H1 (cell line): ENCODE data around the gene RNF141. TPM values are rescaled to one million over a fixed set of nuclear protein-coding genes. Genes with fewer than 3 reads are reported as not detected.

Experiments used
- CTCF ChIA-PET: fragments of 300-600 bp; sonication (Branson Sonifier 250); formaldehyde crosslinking; loops from one replicate; lab custom pipeline; 2021; ENCODE audit not compliant: partially characterized antibody; lab: Charles Lee
- POLR2A ChIA-PET: fragments of 300-600 bp; sonication (Branson Sonifier 250); formaldehyde crosslinking; loops from one replicate; lab custom pipeline; 2021; ENCODE audit warnings: inconsistent platforms; ENCODE audit not compliant: partially characterized antibody; lab: Charles Lee
- DNase-seq, 2 experiments: peaks; one replicate each; pipeline versions ENCODE4 v3.0.0 to v3.0.0-alpha.2; 2010 to 2022; ENCODE audit warnings: low spot score in 2 of 2, low read depth in 1 of 2, mixed read lengths in 1 of 2
- FAIRE-seq: peaks from 2 replicates; lab custom pipeline; 2011; peaks lifted over from hg19 to GRCh38; lab: Jason Lieb, UNC
- H2AFZ ChIP-seq: 2 replicates; pipeline ENCODE4 v1.8.1; 2012; ENCODE audit warnings: low read length, inconsistent platforms
- H2AK5ac ChIP-seq: 2 replicates; pipeline ENCODE4 v1.6.1; 2013; ENCODE audit warnings: low read depth, low read length
- H2BK120ac ChIP-seq: replicated peaks from 2 replicates; pipeline ENCODE3; 2013; ENCODE audit warnings: low read depth, low read length, inconsistent platforms
- H2BK12ac ChIP-seq: 2 replicates; pipeline ENCODE4 v1.6.1; 2013; ENCODE audit warnings: low read depth, low read length
- H2BK15ac ChIP-seq: 2 replicates; pipeline ENCODE4 v1.6.1; 2013; ENCODE audit warnings: low read length
- H2BK20ac ChIP-seq: 2 replicates; pipeline ENCODE4 v1.6.1; 2013; ENCODE audit warnings: low read length
- H2BK5ac ChIP-seq: 2 replicates; pipeline ENCODE4 v1.6.1; 2013; ENCODE audit warnings: low read depth, low read length
- H3K14ac ChIP-seq: 2 replicates; pipeline ENCODE4 v1.6.1; 2013; ENCODE audit warnings: inconsistent platforms; ENCODE audit not compliant: insufficient read length
- H3K18ac ChIP-seq: 2 replicates; pipeline ENCODE4 v1.6.1; 2013; ENCODE audit warnings: low read length; ENCODE audit errors: extremely low read depth
- H3K23ac ChIP-seq: 2 replicates; pipeline ENCODE4 v1.6.1; 2013; ENCODE audit warnings: inconsistent platforms; ENCODE audit not compliant: insufficient read length
- H3K23me2 ChIP-seq: 2 replicates; pipeline ENCODE4 v1.6.1; 2013; ENCODE audit warnings: low read depth, low read length
- H3K27ac ChIP-seq: 2 replicates; pipeline ENCODE4 v1.6.1; 2011; ENCODE audit warnings: low read depth, low read length, inconsistent platforms
- H3K27me3 ChIP-seq, 4 experiments: replicated peaks in 1 of 4; 1 replicate in 1 of 4; 2 replicates in 3 of 4; pipeline versions ENCODE4 v1.6.1 to v1.8.1; 2011 to 2013; ENCODE audit warnings: low read length in 3 of 4, mild to moderate bottlenecking in 3 of 4, inconsistent platforms in 2 of 4, mixed read lengths in 2 of 4, moderate library complexity in 1 of 4; ENCODE audit not compliant: control insufficient read depth in 3 of 4, insufficient read depth in 3 of 4; ENCODE audit errors: extremely low read depth in 1 of 4
- H3K36me3 ChIP-seq, 4 experiments: 2 replicates each; pipeline versions ENCODE4 v1.6.1 to v1.8.1; 2011 to 2013; ENCODE audit warnings: mild to moderate bottlenecking in 4 of 4, low read length in 3 of 4, moderate library complexity in 2 of 4, control low read depth in 1 of 4, inconsistent platforms in 1 of 4; ENCODE audit not compliant: insufficient read depth in 4 of 4, control insufficient read depth in 2 of 4
- H3K4ac ChIP-seq: replicated peaks from 2 replicates; pipeline ENCODE3; 2013; ENCODE audit warnings: low read length, low read depth, mixed read lengths, inconsistent platforms; ENCODE audit not compliant: insufficient read length
- H3K4me1 ChIP-seq, 4 experiments: replicated peaks in 1 of 4; 1 replicate in 1 of 4; 2 replicates in 3 of 4; pipeline versions ENCODE4 v1.6.1 to v1.8.1; 2011 to 2013; ENCODE audit warnings: low read length in 3 of 4, inconsistent platforms in 2 of 4, mixed read lengths in 1 of 4; ENCODE audit not compliant: insufficient read depth in 4 of 4, control insufficient read depth in 3 of 4
- H3K4me2 ChIP-seq, 2 experiments: 2 replicates each; pipeline versions ENCODE4 v1.6.1 to v1.8.1; 2011 to 2013; ENCODE audit warnings: low read depth in 2 of 2, low read length in 2 of 2, control low read depth in 1 of 2, inconsistent platforms in 1 of 2, mild to moderate bottlenecking in 1 of 2; ENCODE audit not compliant: insufficient read depth in 1 of 2
- H3K4me3 ChIP-seq, 4 experiments: fragments of 200-600, 300-600 bp in 1 of 4; sonication (generic), shearing (Covaris generic), sonication (Bioruptor Twin) in 1 of 4; 2 replicates each; pipeline versions ENCODE4 v1.5.1 to v1.8.1; 2011 to 2016; ENCODE audit warnings: low read length in 4 of 4, low read depth in 3 of 4, control low read depth in 2 of 4, inconsistent platforms in 2 of 4, mild to moderate bottlenecking in 2 of 4, mixed read lengths in 1 of 4, moderate library complexity in 1 of 4; ENCODE audit not compliant: insufficient read depth in 2 of 4; ENCODE audit errors: extremely low read depth in 1 of 4
- H3K56ac ChIP-seq: replicated peaks from 2 replicates; pipeline ENCODE3; 2013; ENCODE audit warnings: low read depth, mild to moderate bottlenecking, mixed read lengths, low read length, inconsistent platforms; ENCODE audit not compliant: insufficient read length
- H3K79me1 ChIP-seq: 2 replicates; pipeline ENCODE4 v1.6.1; 2013; ENCODE audit warnings: low read depth, low read length, control low read depth
- H3K79me2 ChIP-seq, 2 experiments: 2 replicates each; pipeline versions ENCODE4 v1.6.1 to v1.8.1; 2012 to 2013; ENCODE audit warnings: low read length in 2 of 2, mild to moderate bottlenecking in 2 of 2, inconsistent platforms in 1 of 2; ENCODE audit not compliant: insufficient read depth in 2 of 2, control insufficient read depth in 1 of 2
- H3K9ac ChIP-seq, 4 experiments: replicated peaks in 1 of 4; 1 replicate in 1 of 4; 2 replicates in 3 of 4; pipeline versions ENCODE4 v1.6.1 to v1.8.1; 2011 to 2013; ENCODE audit warnings: low read depth in 3 of 4, low read length in 3 of 4, control low read depth in 2 of 4, mild to moderate bottlenecking in 2 of 4, moderate library complexity in 2 of 4, inconsistent platforms in 1 of 4; ENCODE audit errors: extremely low read depth in 1 of 4
- H3K9me3 ChIP-seq, 2 experiments: 2 replicates each; pipeline versions ENCODE4 v1.6.1 to v1.8.1; 2012 to 2013; ENCODE audit warnings: mild to moderate bottlenecking in 2 of 2, moderate library complexity in 2 of 2, control low read depth in 1 of 2, inconsistent platforms in 1 of 2, low read depth in 1 of 2, low read length in 1 of 2, mixed read lengths in 1 of 2; ENCODE audit not compliant: insufficient read depth in 2 of 2
- H4K20me1 ChIP-seq, 2 experiments: replicated peaks in 1 of 2; 2 replicates each; pipeline versions ENCODE3 to v1.8.1; 2011 to 2013; ENCODE audit warnings: inconsistent platforms in 2 of 2, low read length in 2 of 2, mild to moderate bottlenecking in 1 of 2; ENCODE audit not compliant: insufficient read depth in 2 of 2, control insufficient read depth in 1 of 2
- H4K5ac ChIP-seq: 2 replicates; pipeline ENCODE4 v1.6.1; 2013; ENCODE audit warnings: low read length, low read depth, mixed read lengths, inconsistent platforms; ENCODE audit not compliant: insufficient read length
- H4K8ac ChIP-seq: 2 replicates; pipeline ENCODE4 v1.8.0; 2013; ENCODE audit warnings: mild to moderate bottlenecking, moderate library complexity, low read length, inconsistent platforms; ENCODE audit not compliant: insufficient read depth; ENCODE audit errors: extremely low read depth
- H4K91ac ChIP-seq: replicated peaks from 2 replicates; pipeline ENCODE3; 2013; ENCODE audit warnings: low read length, mixed read lengths, inconsistent platforms; ENCODE audit not compliant: insufficient read length
- ASH2L ChIP-seq: fragments of 200-600, 300-600 bp; sonication (generic); IDR thresholded peaks from one replicate; pipeline ENCODE4 v1.7.1; 2017; ENCODE audit warnings: low read length
- CREB1 ChIP-seq: IDR thresholded peaks from 2 replicates; pipeline ENCODE4 v1.6.1; 2012; ENCODE audit warnings: inconsistent platforms
- CTBP2 ChIP-seq: IDR thresholded peaks from 2 replicates; pipeline ENCODE4 v1.7.0; 2011; ENCODE audit warnings: borderline replicate concordance, mild to moderate bottlenecking, moderate library complexity, mixed read lengths, low read length; ENCODE audit not compliant: insufficient read depth, insufficient read length
- EGR1 ChIP-seq: IDR thresholded peaks from 2 replicates; pipeline ENCODE4 v1.6.1; 2011; ENCODE audit warnings: low read depth, low read length, borderline replicate concordance
- GABPA ChIP-seq: IDR thresholded peaks from 2 replicates; pipeline ENCODE4 v1.6.1; 2011; ENCODE audit warnings: mild to moderate bottlenecking, low read length, moderate library complexity, borderline replicate concordance; ENCODE audit not compliant: insufficient read depth
- KDM5A ChIP-seq: fragments of 200-600 bp; IDR thresholded peaks from 2 replicates; pipeline ENCODE4 v1.7.1; 2012; ENCODE audit warnings: mild to moderate bottlenecking, low read length, inconsistent platforms, mixed read lengths
- MAFK ChIP-seq: IDR thresholded peaks from 2 replicates; pipeline ENCODE4 v1.6.1; 2012; ENCODE audit warnings: low read depth, mild to moderate bottlenecking, improper control_type of control experiment, low read length
- RAD21 ChIP-seq, 2 experiments: IDR thresholded peaks in 1 of 2; conservative IDR thresholded peaks in 1 of 2; 2 replicates each; pipeline ENCODE4 v1.6.1; 2011; ENCODE audit warnings: low read depth in 2 of 2, low read length in 2 of 2, improper control_type of control experiment in 1 of 2, inconsistent platforms in 1 of 2, mild to moderate bottlenecking in 1 of 2, moderate library complexity in 1 of 2
- RXRA ChIP-seq: IDR thresholded peaks from 2 replicates; pipeline ENCODE4 v1.6.1; 2011; ENCODE audit warnings: low read depth, mild to moderate bottlenecking, low read length, moderate library complexity; ENCODE audit not compliant: insufficient read depth
- SRF ChIP-seq: IDR thresholded peaks from 2 replicates; pipeline ENCODE4 v1.6.1; 2011; ENCODE audit warnings: mild to moderate bottlenecking, low read depth, low read length, moderate library complexity
- TAF1 ChIP-seq: IDR thresholded peaks from 2 replicates; pipeline ENCODE4 v1.6.1; 2011; ENCODE audit warnings: mild to moderate bottlenecking, low read depth, low read length
- TBP ChIP-seq: IDR thresholded peaks from 2 replicates; pipeline ENCODE4 v1.6.1; 2011; ENCODE audit warnings: low read depth, low read length, improper control_type of control experiment
- WGBS, 2 experiments: shearing (Covaris generic) in 1 of 2; methylation state at CpG; one replicate each; pipeline versions ENCODE4 v1.1.6 to v1.1.7; 2013 to 2015; ENCODE audit warnings: low lambda C conversion rate in 2 of 2, mixed read lengths in 2 of 2, inconsistent platforms in 1 of 2, low coverage in 1 of 2, missing lambda C conversion rate in 1 of 2; ENCODE audit not compliant: insufficient replicate concordance in 2 of 2, insufficient coverage in 1 of 2, insufficient read length in 1 of 2; ENCODE audit errors: extremely low coverage in 1 of 2, missing lambda C conversion rate in 1 of 2; 5-methylcytosine and 5-hydroxymethylcytosine counted together
- polyA plus RNA-seq, 7 experiments: library from polyadenylated mRNA; depleted of rRNA in 3 of 7; stranded (reverse) in 5 of 7; unstranded in 2 of 7; fragments of >200 nt in 5 of 7; fragments of 200-250 nt in 2 of 7; gene quantifications; 1 replicate in 5 of 7; 2 replicates in 1 of 7; 4 replicates in 1 of 7; pipeline versions ENCODE4 v1.2.1 to v1.2.3, GENCODE V29; 2011 to 2013; ENCODE audit warnings: missing spikeins in 2 of 7, mixed read lengths in 2 of 7
- total RNA-seq: library from RNA; stranded (reverse); fragmentation: NEBNext Ultra II Directional; extraction: Animal tissue kit (Norgen Biotek cat#: 25700); gene quantifications from 2 replicates; pipeline ENCODE4 v1.2.1, GENCODE V29; 2021

Gene RNF141
- total and polyA plus RNA-seq, 2 of the 8 experiments (the other 6 are each of a cell fraction or from before 2014, with no cell fraction given), result 8.5 to 22.8 TPM

GRCh38 chr11:10495464-10495786 lies 45.6 kb downstream of the RNF141 start:
- Histone ChIP-seq H3K79me1 (no peaks in the 10 kb centered on the region), H2BK5ac (0 out of 2 replicates have a peak overlapping the region, but pooled peaks have one; percentile 39), H3K9ac (no peak overlapping the region), H3K4me1 (peaks cover 0 to 5% (median 0%) of the 10 kb centered on the region in 4 experiments; a peak in 2 of 7 replicates), H3K23me2 (peaks cover 2% of the 10 kb centered on the region; the same call in 1 of the 2 replicates), H3K14ac (no peak overlapping the region), H3K4me3 (no peak overlapping the region), H2BK120ac (no peak overlapping the region), H3K27ac (no peak overlapping the region), H2BK15ac (no peak overlapping the region), H4K91ac (no peak overlapping the region), H4K20me1 (peaks cover 0 to 6% of the 10 kb centered on the region in 2 experiments), H3K27me3 (no peaks in the 10 kb centered on the region; a peak in 1 of 7 replicates), H4K8ac (no peak overlapping the region), H3K4me2 (no peak overlapping the region), H3K18ac (no peak overlapping the region), H2AK5ac (no peak overlapping the region), H2AFZ (no peak overlapping the region), H3K56ac (no peak overlapping the region), H3K36me3 (no peaks in the 10 kb centered on the region; a peak in 1 of 8 replicates), H3K9me3 (no peaks in the 10 kb centered on the region; a peak in 1 of 4 replicates), H3K4ac (no peak overlapping the region), H4K5ac (no peak overlapping the region), H2BK12ac (no peak overlapping the region), H3K23ac (no peak overlapping the region), H3K79me2 (no peaks in the 10 kb centered on the region), H2BK20ac (no peak overlapping the region)
- WGBS, 2 experiments, result 94% methylated on average over 8 of the region's 8 CpGs; no CpG with 5 or more reads in 1 of the 2 experiments
- POLR2A ChIA-PET, result interaction anchor here (1.2 kb wide), 1 partner anchor 14 kb away, joined by 6 read pairs; no protein-coding TSS in a partner anchor
- no peak for TF ChIP-seq ASH2L
- TF ChIP-seq EGR1, result no peak
- TF ChIP-seq TAF1, result no peak
- no peak for TF ChIP-seq MAFK
- TF ChIP-seq TBP, result no peak
- TF ChIP-seq GABPA, result no peak
- TF ChIP-seq CTBP2, result no peak
- TF ChIP-seq CREB1, result no peak
- no peak for TF ChIP-seq RAD21 (IDR thresholded peaks at IDR 0.05 in 1 of 2, conservative IDR thresholded peaks at IDR 0.05 in 1 of 2; ENCODE audit: low read depth in 2 of 2, low read length in 2 of 2)
- TF ChIP-seq SRF, result no peak
- TF ChIP-seq KDM5A, result no peak
- no peak for TF ChIP-seq RXRA
- FAIRE-seq (no peak), DNase-seq (no peak)
- CTCF ChIA-PET, result interaction anchor here (0.6 to 0.8 kb wide), 2 partner anchors 37 to 156 kb away, joined by 3 read pairs; no protein-coding TSS in a partner anchor
